GM12801 (cell line): ENCODE data around the gene NACC1.

ENCODE experiments used
- TF ChIP-seq, protein P1 (sequence below): IDR thresholded peaks from one replicate; pipeline ENCODE4 v1.5.1; 2011; ENCODE audit warnings: control low read depth; ENCODE audit not compliant: insufficient read length; ENCODE audit errors: extremely low read depth

The NACC1 gene

GRCh38 chr19:13093407-13094105 lies 24.5 kb upstream of the NACC1 start:
- TF ChIP-seq, protein P1, sequence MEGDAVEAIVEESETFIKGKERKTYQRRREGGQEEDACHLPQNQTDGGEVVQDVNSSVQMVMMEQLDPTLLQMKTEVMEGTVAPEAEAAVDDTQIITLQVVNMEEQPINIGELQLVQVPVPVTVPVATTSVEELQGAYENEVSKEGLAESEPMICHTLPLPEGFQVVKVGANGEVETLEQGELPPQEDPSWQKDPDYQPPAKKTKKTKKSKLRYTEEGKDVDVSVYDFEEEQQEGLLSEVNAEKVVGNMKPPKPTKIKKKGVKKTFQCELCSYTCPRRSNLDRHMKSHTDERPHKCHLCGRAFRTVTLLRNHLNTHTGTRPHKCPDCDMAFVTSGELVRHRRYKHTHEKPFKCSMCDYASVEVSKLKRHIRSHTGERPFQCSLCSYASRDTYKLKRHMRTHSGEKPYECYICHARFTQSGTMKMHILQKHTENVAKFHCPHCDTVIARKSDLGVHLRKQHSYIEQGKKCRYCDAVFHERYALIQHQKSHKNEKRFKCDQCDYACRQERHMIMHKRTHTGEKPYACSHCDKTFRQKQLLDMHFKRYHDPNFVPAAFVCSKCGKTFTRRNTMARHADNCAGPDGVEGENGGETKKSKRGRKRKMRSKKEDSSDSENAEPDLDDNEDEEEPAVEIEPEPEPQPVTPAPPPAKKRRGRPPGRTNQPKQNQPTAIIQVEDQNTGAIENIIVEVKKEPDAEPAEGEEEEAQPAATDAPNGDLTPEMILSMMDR, result no peak

GRCh38 chr19:13094106-13094504 lies 24.0 kb upstream of the NACC1 start:
- TF ChIP-seq, protein P1, result no peak

DNA sequence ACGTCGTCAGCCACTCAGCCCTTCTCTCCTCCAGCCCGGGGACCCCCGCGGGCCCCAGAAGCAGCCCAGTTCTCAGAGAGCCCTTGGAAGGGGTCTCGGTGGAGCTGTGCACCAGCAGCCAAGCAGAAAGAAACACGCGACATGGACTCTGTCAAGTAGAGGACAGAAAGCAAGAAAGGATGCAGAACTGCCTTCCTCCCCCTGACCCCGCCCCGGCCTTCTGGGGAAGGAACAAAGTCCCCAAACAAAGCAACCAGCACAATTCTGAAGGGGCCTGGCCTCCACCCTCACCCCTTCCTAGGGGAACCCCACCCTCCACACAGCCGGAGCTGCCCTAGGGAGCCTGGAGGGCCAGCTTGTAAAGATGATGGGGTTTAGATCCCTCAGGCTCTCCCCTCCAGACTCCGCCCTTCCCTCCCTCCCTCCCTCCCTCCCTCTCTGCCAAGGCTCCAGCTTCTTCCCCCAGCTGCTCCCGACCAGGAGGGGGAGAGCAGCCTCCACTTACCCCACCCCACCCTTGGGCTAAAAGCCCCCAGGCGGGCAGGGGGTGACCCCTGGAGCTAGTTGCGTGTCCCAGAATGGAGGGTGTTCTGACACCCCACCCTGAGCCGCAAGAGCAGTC lies 23.2 kb upstream of the NACC1 start:
- TF ChIP-seq, protein P1, result no peak

DNA sequence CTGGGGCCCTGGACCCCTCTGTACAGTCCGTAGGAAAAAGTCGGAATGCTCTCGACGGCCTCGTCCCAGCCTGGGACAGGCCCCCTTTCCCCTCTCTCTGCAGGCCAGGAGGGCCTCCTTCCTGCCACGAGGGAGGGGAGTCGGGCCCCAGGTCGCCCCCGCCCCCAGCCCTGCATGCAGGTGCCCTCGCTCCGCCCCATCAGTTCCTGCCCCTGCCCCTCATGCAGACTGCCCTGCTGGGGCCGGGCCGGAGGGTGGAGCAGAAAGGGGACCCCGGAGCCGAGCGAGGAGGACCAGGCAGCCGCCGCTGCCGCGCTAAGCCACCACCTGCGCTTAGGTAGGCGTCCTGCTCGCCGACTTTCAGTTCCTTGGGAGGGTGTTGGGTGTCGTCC lies 22.7 kb upstream of the NACC1 start:
- TF ChIP-seq, protein P1, result no peak

GRCh38 chr19:13095934-13096927 lies 21.8 kb upstream of the NACC1 start:
- TF ChIP-seq, protein P1, result no peak

- TF ChIP-seq, protein P1, result no peak
Observed at GRCh38 chr19:13097033-13097462, 21.0 kb upstream of the NACC1 start.
